Activated CD8-positive, alpha-beta T cell treated with anti-CD3 and anti-CD28 coated beads, Interleukin-2, amount 10 ng/mL, durations not matched to agents 7 days and 5 days (primary cell): Measurements from ENCODE around the gene XPR1. TPM values are rescaled to one million over a fixed set of nuclear protein-coding genes. Genes with fewer than 3 reads are reported as not detected.
A peak's percentile ranks its signal among the peaks of the same experiment; 100 is the strongest.

Source experiments
- ATAC-seq: fragments of 150-1000 bp; cut with Tn5 transposase; one replicate; pipeline ENCODE4 v1.10.0; 2021; ENCODE audit warnings: moderate library complexity
- CTCF ChIA-PET: fragments of 350-600 bp; sonication (Branson Sonifier 250); formaldehyde crosslinking; loops from one replicate; lab custom pipeline; 2021; ENCODE audit warnings: antibody characterized with exemption; lab: Charles Lee
- POLR2A ChIA-PET: fragments of 350-600 bp; sonication (Branson Sonifier 250); formaldehyde crosslinking; loops from one replicate; lab custom pipeline; 2021; ENCODE audit warnings: antibody characterized with exemption; lab: Charles Lee
- DNase-seq: peaks from one replicate; pipeline ENCODE4 v3.0.0-alpha.2; 2020
- H3K27ac Mint-ChIP-seq: one replicate; pipeline ENCODE4 v1.8.0; 2021; ENCODE audit warnings: mild to moderate bottlenecking, mixed read lengths
- H3K27me3 Mint-ChIP-seq: one replicate; pipeline ENCODE4 v1.8.0; 2021; ENCODE audit warnings: low read depth, mixed read lengths
- H3K36me3 Mint-ChIP-seq: one replicate; pipeline ENCODE4 v1.8.0; 2021; ENCODE audit warnings: low read depth, mixed read lengths
- H3K4me1 Mint-ChIP-seq: one replicate; pipeline ENCODE4 v1.8.0; 2021; ENCODE audit warnings: low read depth, mixed read lengths
- H3K4me3 Mint-ChIP-seq: one replicate; pipeline ENCODE4 v1.8.0; 2021; ENCODE audit warnings: mild to moderate bottlenecking, mixed read lengths
- H3K9me3 Mint-ChIP-seq: one replicate; pipeline ENCODE4 v1.8.0; 2022; ENCODE audit warnings: mixed read lengths; ENCODE audit not compliant: insufficient read depth
- total RNA-seq, 2 experiments: library from RNA; stranded (reverse); gene quantifications; one replicate each; pipeline ENCODE4 v1.2.3, GENCODE V29; 2021

Gene XPR1
- 10 to 100 TPM; 17.7 to 20.9 TPM for total RNA-seq

DNA sequence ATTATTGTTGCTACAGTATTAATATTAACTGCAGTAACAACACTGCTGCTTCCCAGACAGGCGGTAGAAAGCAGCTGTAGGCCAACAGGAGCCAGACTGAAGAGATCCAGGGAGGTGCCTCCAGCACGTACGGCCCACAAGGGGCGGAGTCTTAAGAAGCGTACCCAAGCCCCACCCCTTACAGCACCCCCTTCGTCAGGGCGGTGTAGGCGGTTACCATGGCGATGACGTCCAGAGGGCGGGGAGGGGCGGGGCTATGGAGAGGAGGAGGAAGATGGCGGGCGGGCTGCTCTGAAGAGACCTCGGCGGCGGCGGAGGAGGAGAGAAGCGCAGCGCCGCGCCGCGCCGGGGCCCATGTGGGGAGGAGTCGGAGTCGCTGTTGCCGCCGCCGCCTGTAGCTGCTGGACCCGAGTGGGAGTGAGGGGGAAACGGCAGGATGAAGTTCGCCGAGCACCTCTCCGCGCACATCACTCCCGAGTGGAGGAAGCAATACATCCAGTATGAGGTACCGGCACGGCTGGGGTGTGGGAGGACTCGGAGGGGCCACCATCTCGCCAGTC, at the start of gene XPR1:
Gene XPR1 (plus strand): TSS at position 257 of the 560 bp plus-strand sequence. CDS start 180 bp downstream, at position 437.
- ATAC-seq (peak; percentile 98), DNase-seq (peak; percentile 99)
- Mint-ChIP-seq H3K4me1 (peaks cover 9% of the 10 kb centered on the region), H3K4me3 (no peak within 1 kb of the TSS), H3K27ac (no peak within 1 kb of the TSS), H3K27me3 (peaks cover 5% of the 10 kb centered on the region), H3K9me3 (no peaks in the 10 kb centered on the region), H3K36me3 (no peaks in the 10 kb centered on the region)
- ChIA-PET POLR2A (interaction anchor here (0.8 to 1.6 kb wide), 4 partner anchors 12 to 234 kb away, joined by 3 to 5 read pairs (median 3); partner anchors contain the start of gene ACBD6), CTCF (interaction anchor here (0.9 to 3.4 kb wide), 8 partner anchors 9 to 230 kb away, joined by 3 to 21 read pairs (median 4); partner anchors contain the start of gene ACBD6)

DNA sequence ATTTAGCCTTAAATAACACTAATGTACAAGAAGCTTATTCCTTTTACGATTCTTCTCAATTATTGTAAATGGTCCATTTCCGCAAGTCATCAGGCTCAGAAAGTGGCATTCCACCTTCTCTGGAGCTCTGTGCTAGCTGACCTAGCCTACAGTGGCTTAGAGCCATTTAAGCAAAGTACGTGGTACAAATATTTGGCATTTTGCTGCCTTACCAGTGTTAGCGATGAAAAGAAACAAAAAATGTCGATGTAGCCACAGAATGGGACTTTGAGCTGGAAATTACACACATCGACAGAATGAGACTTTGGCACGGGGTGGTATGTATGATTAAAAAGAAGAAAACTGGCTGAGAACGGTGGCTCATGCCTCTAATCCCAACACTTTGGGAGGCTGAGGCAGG, 47.0 kb upstream of the XPR1 start:
- peaks cover 13% of the 10 kb centered on the region for H3K9me3 Mint-ChIP-seq
- H3K27ac Mint-ChIP-seq = peak overlapping the region; percentile 70
- H3K4me3 Mint-ChIP-seq = peak overlapping the region; percentile 58
- H3K4me1 Mint-ChIP-seq = peaks cover 21% of the 10 kb centered on the region
- peaks cover 3% of the 10 kb centered on the region for H3K27me3 Mint-ChIP-seq
- peaks cover 14% of the 10 kb centered on the region for H3K36me3 Mint-ChIP-seq
- POLR2A ChIA-PET = interaction anchor here (0.7 kb wide), 1 partner anchor 54 kb away, joined by 3 read pairs; no protein-coding TSS in a partner anchor
- CTCF ChIA-PET = interaction anchor here (0.9 to 2.9 kb wide), 3 partner anchors 49 to 278 kb away, joined by 3 to 12 read pairs (median 4); no protein-coding TSS in a partner anchor
- DNase-seq = no peak
- ATAC-seq = no peak

GRCh38 chr1:180585994-180586359, 45.8 kb upstream of the XPR1 start:
- H3K9me3 Mint-ChIP-seq = peaks cover 13% of the 10 kb centered on the region
- H3K27me3 Mint-ChIP-seq = peaks cover 6% of the 10 kb centered on the region
- H3K27ac Mint-ChIP-seq = peak overlapping the region; percentile 70
- H3K4me1 Mint-ChIP-seq = peaks cover 21% of the 10 kb centered on the region
- CTCF ChIA-PET = interaction anchor here (0.9 to 2.9 kb wide), 3 partner anchors 50 to 276 kb away, joined by 3 to 12 read pairs (median 4); no protein-coding TSS in a partner anchor
- peak; percentile 14 for ATAC-seq
- H3K36me3 Mint-ChIP-seq = peaks cover 14% of the 10 kb centered on the region
- POLR2A ChIA-PET = no interaction called here
- peak overlapping the region; percentile 58 for H3K4me3 Mint-ChIP-seq
- no peak for DNase-seq

DNA sequence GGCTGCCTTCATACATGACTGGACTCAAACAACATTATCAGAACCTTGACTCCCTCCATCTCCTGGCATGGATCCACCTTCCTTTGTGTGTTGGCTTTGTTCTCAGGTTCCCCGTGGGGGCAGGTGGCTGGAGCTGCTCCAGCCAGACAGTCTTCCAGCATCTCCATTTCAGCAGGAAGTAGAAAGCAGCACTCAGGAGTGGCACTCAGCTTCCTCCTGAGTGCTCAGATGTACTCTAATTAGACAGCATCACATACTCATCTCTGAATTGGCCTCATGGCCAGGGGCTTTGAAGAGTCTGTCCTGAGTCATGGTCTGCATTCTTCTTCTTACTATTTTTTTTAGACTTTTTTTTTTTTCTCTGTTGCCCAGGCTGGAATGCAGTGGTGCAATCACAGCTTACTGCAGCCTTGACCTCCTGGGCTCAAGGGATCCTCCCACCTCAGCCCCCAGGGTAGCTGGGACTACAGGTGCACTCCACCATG, 45.1 kb upstream of the XPR1 start:
- peaks cover 6% of the 10 kb centered on the region for H3K27me3 Mint-ChIP-seq
- no peak for DNase-seq

GRCh38 chr1:180588121-180588520, 43.7 kb upstream of the XPR1 start:
- Mint-ChIP-seq H3K27me3 (peaks cover 6% of the 10 kb centered on the region), H3K4me3 (no peak overlapping the region), H3K36me3 (peaks cover 14% of the 10 kb centered on the region), H3K4me1 (peaks cover 21% of the 10 kb centered on the region), H3K27ac (no peak overlapping the region), H3K9me3 (peaks cover 13% of the 10 kb centered on the region)
- ChIA-PET CTCF (no interaction called here), POLR2A (no interaction called here)
- ATAC-seq (no peak), DNase-seq (no peak)

More for the DNA sequence above, 45.1 kb upstream of the XPR1 start:
- ChIA-PET CTCF (interaction anchor here (2.9 kb wide), 1 partner anchor 276 kb away, joined by 12 read pairs; no protein-coding TSS in a partner anchor), POLR2A (interaction anchor here (0.7 kb wide), 1 partner anchor 33 kb away, joined by 6 read pairs; no protein-coding TSS in a partner anchor)
- peaks cover 14% of the 10 kb centered on the region for H3K36me3 Mint-ChIP-seq
- H3K4me3 Mint-ChIP-seq = no peak overlapping the region
- ATAC-seq = no peak
- peaks cover 21% of the 10 kb centered on the region for H3K4me1 Mint-ChIP-seq
- peaks cover 13% of the 10 kb centered on the region for H3K9me3 Mint-ChIP-seq
- no peak overlapping the region for H3K27ac Mint-ChIP-seq

DNA sequence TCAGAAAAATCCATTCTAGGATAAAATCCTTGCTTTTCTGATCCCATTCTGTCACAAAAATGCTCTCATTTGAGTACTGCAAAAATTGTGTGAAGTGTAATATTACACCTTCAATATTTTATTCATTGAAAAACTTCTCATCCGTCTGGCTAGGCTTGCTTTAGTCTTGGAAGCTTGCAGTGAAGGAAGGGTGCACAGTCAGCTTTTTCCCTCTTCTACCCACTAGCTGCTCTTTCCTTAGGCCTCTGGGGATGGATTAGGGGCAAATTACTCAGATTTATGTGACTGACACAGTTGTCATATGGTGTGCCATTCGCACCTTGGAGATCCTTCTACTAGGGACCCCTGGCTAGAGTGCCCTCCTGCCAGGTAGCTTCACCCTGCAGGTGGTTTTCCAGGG, 40.9 kb upstream of the XPR1 start:
- POLR2A ChIA-PET = no interaction called here
- no peak overlapping the region for H3K27ac Mint-ChIP-seq
- CTCF ChIA-PET = interaction anchor here (1.8 kb wide), 1 partner anchor 75 kb away, joined by 4 read pairs; no protein-coding TSS in a partner anchor
- H3K27me3 Mint-ChIP-seq = peaks cover 13% of the 10 kb centered on the region
- H3K4me3 Mint-ChIP-seq = no peak overlapping the region
- ATAC-seq (no peak), DNase-seq (no peak)
- peaks cover 6% of the 10 kb centered on the region for H3K9me3 Mint-ChIP-seq
- H3K4me1 Mint-ChIP-seq = peaks cover 7% of the 10 kb centered on the region
- H3K36me3 Mint-ChIP-seq = peaks cover 8% of the 10 kb centered on the region

- ATAC-seq (no peak), DNase-seq (no peak)
- Mint-ChIP-seq H3K36me3 (peaks cover 2% of the 10 kb centered on the region), H3K4me3 (no peak overlapping the region), H3K4me1 (no peaks in the 10 kb centered on the region), H3K9me3 (peaks cover under 1% of the 10 kb centered on the region), H3K27me3 (peaks cover 17% of the 10 kb centered on the region), H3K27ac (no peak overlapping the region)
- CTCF ChIA-PET = interaction anchor here (1.4 to 1.5 kb wide), 2 partner anchors 17 to 59 kb away, joined by 3 read pairs; no protein-coding TSS in a partner anchor
- POLR2A ChIA-PET = no interaction called here
Measured at GRCh38 chr1:180593382-180593781, 38.4 kb upstream of the XPR1 start.

- no peak overlapping the region for H3K27ac Mint-ChIP-seq
- CTCF ChIA-PET = no interaction called here
Measured at GRCh38 chr1:180594723-180595122, 37.1 kb upstream of the XPR1 start.

DNA sequence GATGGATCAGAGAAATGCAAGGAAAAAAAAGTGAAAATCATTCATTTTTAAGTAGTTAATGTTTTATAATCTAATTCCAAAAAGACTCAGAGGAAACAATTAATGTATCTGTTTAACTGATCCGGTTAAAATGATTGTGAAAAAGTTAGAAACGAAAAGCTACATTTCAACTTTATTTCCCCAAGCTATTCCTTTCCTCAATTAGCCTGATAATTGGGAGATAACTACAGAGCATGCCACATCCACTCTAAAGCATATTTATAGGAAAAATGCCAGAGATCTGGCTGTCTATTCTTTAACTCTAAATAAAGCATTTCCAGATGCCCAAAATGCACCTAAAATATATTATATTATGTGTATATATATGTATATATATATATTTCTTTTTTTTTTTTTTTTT, 35.9 kb upstream of the XPR1 start:
- ChIA-PET CTCF (interaction anchor here (0.9 kb wide), 1 partner anchor 10 kb away, joined by 3 read pairs; no protein-coding TSS in a partner anchor), POLR2A (interaction anchor here (0.5 kb wide), 1 partner anchor 223 kb away, joined by 3 read pairs; no protein-coding TSS in a partner anchor)
- H3K4me3 Mint-ChIP-seq = no peak overlapping the region
- no peaks in the 10 kb centered on the region for H3K36me3 Mint-ChIP-seq
- peaks cover 11% of the 10 kb centered on the region for H3K27me3 Mint-ChIP-seq
- DNase-seq = no peak
- ATAC-seq = no peak
- H3K9me3 Mint-ChIP-seq = no peaks in the 10 kb centered on the region
- H3K4me1 Mint-ChIP-seq = no peaks in the 10 kb centered on the region
- no peak overlapping the region for H3K27ac Mint-ChIP-seq

More at GRCh38 chr1:180594723-180595122, 37.1 kb upstream of the XPR1 start:
- ATAC-seq = no peak
- no peaks in the 10 kb centered on the region for H3K9me3 Mint-ChIP-seq
- POLR2A ChIA-PET = interaction anchor here (0.6 kb wide), 1 partner anchor 58 kb away, joined by 4 read pairs; no protein-coding TSS in a partner anchor
- H3K4me3 Mint-ChIP-seq = no peak overlapping the region
- H3K27me3 Mint-ChIP-seq = peaks cover 14% of the 10 kb centered on the region
- H3K36me3 Mint-ChIP-seq = no peaks in the 10 kb centered on the region
- no peaks in the 10 kb centered on the region for H3K4me1 Mint-ChIP-seq
- DNase-seq = no peak

DNA sequence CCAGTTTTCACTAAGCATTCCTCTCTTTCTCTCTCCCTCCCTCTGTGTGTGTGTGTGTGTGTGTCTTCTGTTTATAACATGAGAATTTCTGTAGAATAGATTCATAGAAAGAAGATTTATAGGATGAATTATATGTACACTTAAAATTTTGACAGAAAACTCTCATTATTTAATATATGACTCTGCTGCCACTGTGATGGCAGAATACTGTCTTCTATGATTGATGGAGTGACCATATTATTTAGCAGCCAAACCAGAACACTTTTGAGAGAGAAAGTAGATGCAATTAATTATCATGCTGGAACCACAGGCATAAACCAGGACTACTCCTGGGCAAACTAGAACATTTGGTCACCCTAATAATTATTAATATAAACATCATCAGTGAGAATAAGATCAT, 34.3 kb upstream of the XPR1 start:
- Mint-ChIP-seq H3K27me3 (peaks cover 18% of the 10 kb centered on the region), H3K4me3 (no peak overlapping the region), H3K36me3 (no peaks in the 10 kb centered on the region), H3K4me1 (no peaks in the 10 kb centered on the region), H3K27ac (no peak overlapping the region), H3K9me3 (no peaks in the 10 kb centered on the region)
- CTCF ChIA-PET = no interaction called here
- no peak for DNase-seq
- ATAC-seq = no peak
- POLR2A ChIA-PET = no interaction called here

DNA sequence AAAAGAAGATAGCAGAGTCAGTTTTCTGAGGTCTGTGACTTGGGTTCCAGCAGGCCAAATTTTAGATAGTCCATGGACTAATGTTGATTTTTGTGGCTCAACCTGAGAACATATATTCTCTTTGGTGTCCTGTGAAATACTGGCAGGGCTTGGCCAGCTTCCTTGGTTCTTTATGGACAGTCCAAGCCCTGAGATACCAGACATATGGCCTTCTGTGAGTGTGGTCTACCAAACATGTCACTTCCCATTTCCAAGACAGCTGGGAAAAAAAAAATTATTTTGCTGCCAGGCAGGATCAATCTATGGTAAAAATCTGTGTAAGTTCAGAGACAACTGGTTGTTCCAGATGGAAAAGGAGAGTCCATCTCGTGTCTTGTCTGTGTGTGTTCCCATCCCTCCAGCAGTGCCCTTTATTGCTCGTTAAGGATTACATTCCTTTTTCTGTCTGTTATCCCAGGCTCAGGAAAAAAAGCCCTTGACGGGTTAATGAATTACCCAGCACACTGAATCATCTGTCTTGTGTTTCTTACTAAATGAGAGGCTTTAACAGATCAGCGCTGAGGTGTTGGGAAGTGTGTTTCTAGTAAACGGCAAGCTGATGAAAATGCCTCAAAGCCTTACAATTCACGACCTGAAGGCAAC, 33.4 kb upstream of the XPR1 start:
- ATAC-seq = no peak
- no peak overlapping the region for H3K27ac Mint-ChIP-seq
- CTCF ChIA-PET = no interaction called here
- H3K36me3 Mint-ChIP-seq = no peaks in the 10 kb centered on the region
- POLR2A ChIA-PET = no interaction called here
- no peaks in the 10 kb centered on the region for H3K9me3 Mint-ChIP-seq
- H3K27me3 Mint-ChIP-seq = peaks cover 16% of the 10 kb centered on the region
- no peak overlapping the region for H3K4me3 Mint-ChIP-seq
- DNase-seq = no peak
- no peaks in the 10 kb centered on the region for H3K4me1 Mint-ChIP-seq
